GM23248 (cell line): ENCODE results near the gene HHATL. TPM values are rescaled to one million over a fixed set of nuclear protein-coding genes. Genes with fewer than 3 reads are reported as not detected.

Experiments used
- DNase-seq: peaks from one replicate; pipeline ENCODE4 v3.0.0-alpha.2; 2015
- H2AFZ ChIP-seq: fragments of 200-600 bp; sonication (generic); 2 replicates; pipeline ENCODE4 v1.6.1; 2016; ENCODE audit warnings: antibody characterized with exemption
- H3F3A ChIP-seq: fragments of 200-600 bp; sonication (generic); 2 replicates; pipeline ENCODE4 v1.6.1; 2016; ENCODE audit warnings: mild to moderate bottlenecking, antibody characterized with exemption, mixed run types; ENCODE audit not compliant: insufficient read depth
- H3K27ac ChIP-seq: fragments of 200-600 bp; sonication (generic); 2 replicates; pipeline ENCODE4 v1.5.1; 2016; ENCODE audit warnings: mild to moderate bottlenecking
- H3K27me3 ChIP-seq: fragments of 200-600 bp; sonication (generic); replicated peaks from 2 replicates; pipeline ENCODE4 v1.6.1; 2016; ENCODE audit warnings: mild to moderate bottlenecking; ENCODE audit not compliant: insufficient read depth
- H3K36me3 ChIP-seq: fragments of 200-600 bp; sonication (generic); 2 replicates; pipeline ENCODE4 v1.6.1; 2016; ENCODE audit warnings: low read depth, mild to moderate bottlenecking
- H3K4me1 ChIP-seq: fragments of 200-600 bp; sonication (generic); 2 replicates; pipeline ENCODE4 v1.6.1; 2016; ENCODE audit warnings: mild to moderate bottlenecking; ENCODE audit not compliant: insufficient read depth
- H3K4me2 ChIP-seq: fragments of 200-600 bp; sonication (generic); one replicate; pipeline ENCODE4 v1.6.1; 2016; ENCODE audit warnings: mild to moderate bottlenecking; ENCODE audit not compliant: unreplicated experiment
- H3K4me3 ChIP-seq: fragments of 200-600 bp; sonication (generic); 2 replicates; pipeline ENCODE4 v1.5.1; 2016; ENCODE audit warnings: mild to moderate bottlenecking
- H3K79me2 ChIP-seq: fragments of 200-600 bp; sonication (generic); 2 replicates; pipeline ENCODE4 v1.6.1; 2016; ENCODE audit warnings: mild to moderate bottlenecking; ENCODE audit not compliant: insufficient read depth
- H3K9ac ChIP-seq: fragments of 200-600 bp; sonication (generic); 2 replicates; pipeline ENCODE4 v1.6.1; 2016; ENCODE audit warnings: mild to moderate bottlenecking
- H3K9me2 ChIP-seq: fragments of 200-600 bp; sonication (generic); 2 replicates; pipeline ENCODE4 v1.6.1; 2016; ENCODE audit warnings: mixed run types, mild to moderate bottlenecking, moderate library complexity; ENCODE audit not compliant: insufficient read depth
- H3K9me3 ChIP-seq: fragments of 200-600 bp; sonication (generic); one replicate; pipeline ENCODE4 v1.6.1; 2017; ENCODE audit warnings: low read depth
- H4K20me1 ChIP-seq: fragments of 200-600 bp; sonication (generic); 2 replicates; pipeline ENCODE4 v1.6.0; 2016; ENCODE audit not compliant: insufficient read depth
- EZH2 ChIP-seq: fragments of 200-600 bp; sonication (generic); IDR thresholded peaks from 2 replicates; pipeline ENCODE4 v1.6.1; 2018; ENCODE audit warnings: antibody characterized with exemption, mild to moderate bottlenecking; ENCODE audit not compliant: insufficient read depth, poor library complexity, severe bottlenecking
- EZH2phosphoT487 ChIP-seq: fragments of 200-600 bp; sonication (generic); IDR thresholded peaks from 2 replicates; pipeline ENCODE4 v1.6.1; 2018; ENCODE audit warnings: antibody characterized with exemption, moderate library complexity, mild to moderate bottlenecking, low read depth; ENCODE audit not compliant: insufficient read depth
- WGBS, 2 experiments: methylation state at CpG; one replicate each; pipeline ENCODE4 v1.1.6; 2015 to 2017; ENCODE audit warnings: low lambda C conversion rate in 2 of 2, low coverage in 1 of 2; ENCODE audit errors: missing lambda C conversion rate in 2 of 2; 5-methylcytosine and 5-hydroxymethylcytosine counted together
- in situ Hi-C: fragments of 300-500 bp; cut with MboI; formaldehyde crosslinking; loops from 2 replicates; pipeline ENCODE4 v1.15.0; 2020
- polyA plus RNA-seq: library from polyadenylated mRNA; unstranded; fragments of >200 nt; fragmentation: Nextera tagmentation; extraction: Ambion mirVana; gene quantifications from 2 replicates; pipeline ENCODE4 v1.2.1, GENCODE V29; 2016
- total RNA-seq: library from RNA; depleted of rRNA; stranded (reverse); fragments of >200 nt; shearing (Covaris generic); gene quantifications from 2 replicates; pipeline ENCODE4 v1.2.3, GENCODE V29; 2014

Gene HHATL
- total and polyA plus RNA-seq, 2 experiments from 2014 or later, result not detected

GRCh38 chr3:42657675-42658074, 44.9 kb downstream of the HHATL start:
- H4K20me1 ChIP-seq, result no peaks in the 10 kb centered on the region
- H3K9me3 ChIP-seq, result no peaks in the 10 kb centered on the region
- no peak overlapping the region for H3K27ac ChIP-seq
- H3K4me3 ChIP-seq, result no peak overlapping the region
- in situ Hi-C loops, result no loop called here
- H3K9ac ChIP-seq, result no peak overlapping the region
- H3K36me3 ChIP-seq, result no peaks in the 10 kb centered on the region
- peaks cover 27% of the 10 kb centered on the region for H3K4me1 ChIP-seq
- H3K27me3 ChIP-seq, result no peaks in the 10 kb centered on the region
- H3K4me2 ChIP-seq, result no peak overlapping the region
- 78% methylated on average over 4 of the region's 4 CpGs for WGBS, 2 experiments
- H3K9me2 ChIP-seq, result no peaks in the 10 kb centered on the region
- TF ChIP-seq EZH2phosphoT487 (no peak), EZH2 (no peak)
- no peaks in the 10 kb centered on the region for H3F3A ChIP-seq
- no peak overlapping the region for H2AFZ ChIP-seq
- no peak for DNase-seq
- H3K79me2 ChIP-seq, result peaks cover 48% of the 10 kb centered on the region

GRCh38 chr3:42656680-42657610, 45.7 kb downstream of the HHATL start:
- Histone ChIP-seq H3K4me2 (no peak overlapping the region), H3K79me2 (peaks cover 48% of the 10 kb centered on the region), H3K27ac (peak overlapping the region; percentile 84), H3K27me3 (no peaks in the 10 kb centered on the region), H3K4me1 (peaks cover 34% of the 10 kb centered on the region), H3K9ac (peak overlapping the region; percentile 97), H4K20me1 (no peaks in the 10 kb centered on the region), H3F3A (peaks cover 6% of the 10 kb centered on the region), H3K9me3 (no peaks in the 10 kb centered on the region), H3K4me3 (no peak overlapping the region), H2AFZ (no peak overlapping the region), H3K9me2 (no peaks in the 10 kb centered on the region), H3K36me3 (no peaks in the 10 kb centered on the region)
- TF ChIP-seq EZH2phosphoT487, result no peak
- in situ Hi-C loops, result no loop called here
- 63 to 65% methylated on average over 9 of the region's 9 CpGs for WGBS, 2 experiments
- no peak for DNase-seq

GRCh38 chr3:42655980-42656679, 46.5 kb downstream of the HHATL start:
- peak overlapping the region; percentile 84 for H3K27ac ChIP-seq
- H3K4me3 ChIP-seq, result peak overlapping the region; percentile 96
- no peaks in the 10 kb centered on the region for H3K36me3 ChIP-seq
- H3K4me1 ChIP-seq, result peaks cover 42% of the 10 kb centered on the region
- no peaks in the 10 kb centered on the region for H3K27me3 ChIP-seq
- H3K79me2 ChIP-seq, result peaks cover 48% of the 10 kb centered on the region
- H3K4me2 ChIP-seq, result peak overlapping the region; percentile 80
- in situ Hi-C loops, result no loop called here
- TF ChIP-seq EZH2 (no peak), EZH2phosphoT487 (no peak)
- H3F3A ChIP-seq, result peaks cover 12% of the 10 kb centered on the region
- no peaks in the 10 kb centered on the region for H3K9me2 ChIP-seq
- 19 to 21% methylated on average over 6 of the region's 6 CpGs for WGBS, 2 experiments
- no peaks in the 10 kb centered on the region for H4K20me1 ChIP-seq
- H3K9me3 ChIP-seq, result no peaks in the 10 kb centered on the region
- no peak overlapping the region for H2AFZ ChIP-seq
- DNase-seq, result peak; percentile 83
- H3K9ac ChIP-seq, result peak overlapping the region; percentile 97

GRCh38 chr3:42655331-42655888, 47.2 kb downstream of the HHATL start:
- Histone ChIP-seq H3K79me2 (peaks cover 55% of the 10 kb centered on the region), H3K9me3 (no peaks in the 10 kb centered on the region), H3K9me2 (no peaks in the 10 kb centered on the region), H3K4me3 (peak overlapping the region; percentile 96), H2AFZ (peak overlapping the region; percentile 84), H3K27ac (peak overlapping the region; percentile 84), H3K4me2 (peak overlapping the region; percentile 80), H3F3A (peaks cover 20% of the 10 kb centered on the region), H3K4me1 (peaks cover 49% of the 10 kb centered on the region), H3K27me3 (no peaks in the 10 kb centered on the region), H3K36me3 (no peaks in the 10 kb centered on the region), H3K9ac (peak overlapping the region; percentile 97), H4K20me1 (no peaks in the 10 kb centered on the region)
- TF ChIP-seq EZH2phosphoT487, result no peak
- TF ChIP-seq EZH2, result no peak
- in situ Hi-C loops, result no loop called here
- DNase-seq, result peak; percentile 59
- WGBS, 2 experiments, result 6% methylated on average over 4 of the region's 4 CpGs
